HG02623 (cell line): Measurements from ENCODE around the gene FN3K.

Experiments used
- ATAC-seq: cut with Tn5 transposase; IDR thresholded peaks from one replicate; pipeline ENCODE4 v1.9.1; 2021; ENCODE audit warnings: moderate library complexity; ENCODE audit not compliant: unreplicated experiment

The FN3K gene

DNA sequence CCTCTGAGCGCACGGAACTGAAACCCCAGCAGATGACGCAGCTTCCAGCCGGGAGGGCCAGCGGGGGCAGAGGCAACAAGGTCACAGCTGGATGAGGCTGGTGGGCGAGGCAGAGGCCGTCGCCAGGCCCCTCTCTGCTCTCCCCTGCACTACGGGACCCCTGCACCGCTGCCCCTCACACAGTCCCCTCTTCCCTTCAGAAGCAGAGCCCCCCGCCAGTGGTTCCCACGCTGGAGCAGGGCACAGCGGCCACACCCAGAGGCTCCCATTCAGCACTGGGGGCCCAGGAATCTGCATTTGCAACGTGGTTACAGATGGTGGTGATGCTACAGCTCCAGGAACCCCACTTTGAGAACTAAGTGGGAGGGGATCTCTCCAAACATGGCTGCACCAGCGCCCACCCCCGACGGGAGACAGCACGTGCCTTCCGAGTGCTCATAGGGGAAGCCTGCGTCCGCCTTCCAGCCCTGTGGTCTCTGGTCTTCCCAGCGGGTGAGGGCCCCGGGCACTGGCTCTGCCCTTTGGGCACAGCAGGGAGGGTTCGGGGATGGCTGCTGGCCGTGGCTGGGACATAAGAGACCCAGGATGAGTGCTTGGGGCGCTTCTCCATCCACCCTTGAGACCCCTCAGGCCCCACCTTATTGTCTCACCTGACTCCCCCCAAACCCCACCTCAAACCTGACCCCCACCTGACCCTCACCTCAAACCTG is 32.2 kb upstream of the FN3K start:
- ATAC-seq: no peak

GRCh38 chr17:82703935-82704865 is 31.2 kb upstream of the FN3K start:
- ATAC-seq: no peak

DNA sequence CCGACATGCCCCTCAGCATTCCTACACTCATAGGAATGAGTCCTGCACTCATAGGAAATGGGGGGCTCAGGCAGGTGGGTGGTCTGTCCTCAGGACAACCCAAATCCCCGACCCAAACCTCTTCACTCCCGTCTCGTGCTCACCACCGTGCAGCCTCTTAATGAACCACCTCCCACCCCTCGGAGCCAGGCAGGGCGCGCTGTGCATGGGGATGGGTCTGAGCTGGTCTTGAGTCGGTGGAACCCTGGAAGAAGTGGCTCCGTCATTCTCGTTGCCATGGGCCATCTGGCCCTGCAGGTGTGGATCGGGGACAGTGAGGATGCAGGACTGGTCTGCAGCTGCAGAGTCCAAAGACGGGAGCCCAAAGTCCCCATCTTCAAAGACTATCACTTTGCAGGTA is 30.5 kb upstream of the FN3K start:
- no peak for ATAC-seq

- no peak for ATAC-seq
Observed at GRCh38 chr17:82705756-82706155, 29.7 kb upstream of the FN3K start.

DNA sequence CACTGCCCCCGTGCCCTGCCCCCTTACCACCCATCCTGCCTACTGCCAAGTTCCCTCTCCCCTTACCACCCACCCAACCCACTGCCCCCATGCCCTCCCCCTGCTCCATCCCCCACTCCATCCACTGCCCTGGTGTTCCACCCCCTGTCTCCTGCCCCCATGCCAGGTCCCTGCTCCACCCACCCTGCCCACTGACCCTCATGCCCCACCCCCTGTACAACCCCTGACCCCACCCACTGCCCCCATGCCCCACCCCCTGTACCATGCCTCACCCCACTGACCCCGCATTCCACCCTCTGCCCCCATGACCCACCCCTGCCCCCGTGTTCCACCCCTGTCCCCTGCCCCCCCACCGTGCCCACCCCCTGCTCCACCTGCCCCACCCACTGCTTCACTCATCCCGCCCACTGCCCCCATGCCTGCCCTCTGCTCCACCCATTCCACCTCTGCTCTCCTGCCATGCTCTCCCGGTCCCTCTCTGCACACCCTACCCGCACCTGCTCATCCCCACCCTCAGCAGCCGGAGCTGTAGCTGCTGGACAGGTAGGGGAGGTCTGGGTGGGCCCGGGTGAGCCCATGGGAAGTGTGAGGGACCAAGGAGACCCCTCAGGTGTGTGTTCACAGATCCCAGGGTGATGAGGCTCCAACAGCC is 26.3 kb upstream of the FN3K start:
- ATAC-seq: no peak

DNA sequence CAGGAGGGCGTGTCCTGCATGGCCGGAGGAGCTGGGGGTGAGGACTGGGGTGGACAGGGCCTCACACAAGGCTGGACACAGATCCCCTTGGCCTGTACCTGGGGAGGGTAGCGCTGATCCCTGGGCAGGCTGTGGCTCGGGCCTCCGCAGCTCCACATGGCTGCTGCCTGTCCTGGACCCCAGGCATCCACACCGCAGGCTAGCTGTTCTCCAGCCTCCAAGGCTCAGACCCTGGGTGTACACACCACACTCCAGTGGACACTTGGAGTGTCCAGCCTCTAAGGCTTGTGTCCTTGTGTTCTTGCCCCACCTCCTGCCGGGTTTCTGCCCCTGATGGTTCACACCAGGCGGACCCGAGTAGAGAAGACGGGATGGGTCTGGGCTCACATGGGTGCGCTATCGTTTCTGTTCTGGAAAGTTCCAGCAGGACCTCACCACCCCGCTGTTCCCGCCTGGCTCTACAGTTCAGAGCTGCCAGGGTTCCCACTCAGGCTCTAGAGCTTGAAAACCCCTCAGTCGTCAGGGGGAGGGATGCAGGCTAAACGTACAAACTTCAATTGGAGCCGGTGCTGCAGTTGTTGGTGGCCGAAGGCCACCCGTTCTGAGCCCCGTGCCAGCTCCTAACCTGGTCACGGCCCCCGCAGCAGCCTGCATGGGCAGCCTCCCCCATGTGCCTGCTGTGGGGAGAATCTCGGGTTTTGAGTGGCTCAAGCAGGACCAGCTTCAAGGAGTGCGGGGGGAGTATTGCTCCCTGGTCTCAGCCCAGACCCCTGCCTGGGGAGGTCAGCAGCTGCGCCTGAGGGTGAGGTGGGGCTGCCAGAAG is 25.5 kb upstream of the FN3K start:
- no peak for ATAC-seq

- ATAC-seq: no peak
Observed at GRCh38 chr17:82710499-82711232, 24.7 kb upstream of the FN3K start.

GRCh38 chr17:82713071-82713723 is 22.2 kb upstream of the FN3K start:
- no peak for ATAC-seq

DNA sequence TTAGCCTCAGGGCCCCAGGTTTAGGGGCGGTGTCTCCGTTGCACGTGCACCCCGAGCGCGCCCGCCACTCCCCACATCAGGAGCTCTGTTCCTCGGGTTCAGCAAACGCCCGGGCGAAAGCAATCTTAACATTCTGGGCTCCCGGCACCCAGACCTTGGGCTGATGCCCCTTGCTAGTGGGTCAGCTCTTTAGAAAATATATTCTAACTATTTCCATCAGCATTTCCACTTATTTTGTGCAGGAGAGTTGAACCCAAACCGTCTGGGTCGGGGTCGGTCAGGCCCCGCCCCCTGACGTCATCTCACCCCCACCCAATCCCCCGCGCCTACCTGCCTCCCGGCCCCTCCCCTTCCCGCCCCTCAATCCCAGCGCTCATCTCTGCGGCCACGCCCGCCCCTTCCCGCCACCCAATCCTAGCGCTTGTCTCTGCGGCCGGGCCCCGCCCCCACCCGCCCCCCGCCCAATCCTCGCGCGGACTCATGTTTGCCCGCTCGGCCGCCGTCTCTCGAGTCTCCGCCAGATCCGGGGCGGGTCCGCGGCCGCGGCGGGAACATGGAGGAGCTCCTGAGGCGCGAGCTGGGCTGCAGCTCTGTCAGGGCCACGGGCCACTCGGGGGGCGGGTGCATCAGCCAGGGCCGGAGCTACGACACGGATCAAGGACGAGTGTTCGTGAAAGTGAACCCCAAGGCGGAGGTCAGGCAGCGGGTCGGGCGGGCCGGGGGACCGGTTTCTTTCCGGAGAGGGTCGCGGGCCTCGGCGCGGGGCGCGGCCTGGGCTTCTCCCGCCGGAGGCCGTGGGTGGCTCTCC is 19.0 kb upstream of the FN3K start, which contains the start of gene FN3KRP:
FN3KRP (plus strand) TSS at position 504 of the 808 bp plus-strand sequence; CDS start at position 554, 50 bp downstream.
- peak; percentile 65 for ATAC-seq

GRCh38 chr17:82718986-82719685 is 16.3 kb upstream of the FN3K start:
- no peak for ATAC-seq

DNA sequence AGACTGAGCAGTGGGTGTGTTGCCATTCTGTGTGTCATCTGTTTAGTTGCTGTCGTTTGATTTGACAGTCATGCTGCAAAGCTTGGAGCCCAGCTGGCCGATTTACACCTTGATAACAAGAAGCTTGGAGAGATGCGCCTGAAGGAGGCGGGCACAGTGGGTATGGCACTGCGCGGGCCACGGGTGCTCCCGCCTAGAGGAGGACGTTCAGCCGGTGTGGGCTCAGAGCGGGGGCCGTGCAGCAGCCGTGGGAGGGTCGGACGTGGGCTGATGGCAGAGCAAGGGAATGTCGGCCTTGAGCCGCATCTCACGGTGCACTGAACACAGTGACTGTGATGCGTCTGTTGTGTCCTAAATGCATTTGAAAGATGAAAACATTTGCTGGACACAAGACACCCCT is 15.2 kb upstream of the FN3K start:
- ATAC-seq: no peak

DNA sequence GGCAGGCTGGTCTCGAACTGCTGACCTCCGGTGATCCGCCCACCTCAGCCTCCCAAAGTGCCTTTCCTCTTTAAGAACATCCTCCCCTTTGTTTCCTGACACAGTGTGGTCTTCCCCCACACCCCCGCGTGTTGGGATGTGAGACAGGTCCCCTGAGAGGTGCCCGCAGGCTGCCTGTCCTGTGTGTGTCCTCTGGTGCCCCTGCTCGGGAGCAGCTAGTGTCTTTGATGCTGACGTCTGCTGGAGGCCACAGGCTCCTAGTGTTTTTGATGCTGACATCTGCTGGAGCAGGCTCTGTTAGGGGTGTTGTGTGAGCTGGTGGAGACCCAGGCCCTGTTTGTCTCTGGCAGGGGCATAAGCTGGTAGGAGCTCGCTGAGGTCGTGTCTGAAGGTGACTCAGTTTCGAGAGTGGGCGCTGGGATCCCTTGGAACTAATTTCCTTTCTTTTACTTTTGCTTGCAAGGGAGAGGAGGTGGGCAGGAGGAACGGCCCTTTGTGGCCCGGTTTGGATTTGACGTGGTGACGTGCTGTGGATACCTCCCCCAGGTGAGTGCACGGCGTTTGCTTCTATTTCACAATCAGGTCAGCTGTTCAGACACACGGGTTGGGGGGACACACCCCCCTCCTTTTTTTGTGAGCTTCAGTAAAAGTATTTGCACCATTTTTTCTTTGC is 12.9 kb upstream of the FN3K start:
- ATAC-seq: no peak

DNA sequence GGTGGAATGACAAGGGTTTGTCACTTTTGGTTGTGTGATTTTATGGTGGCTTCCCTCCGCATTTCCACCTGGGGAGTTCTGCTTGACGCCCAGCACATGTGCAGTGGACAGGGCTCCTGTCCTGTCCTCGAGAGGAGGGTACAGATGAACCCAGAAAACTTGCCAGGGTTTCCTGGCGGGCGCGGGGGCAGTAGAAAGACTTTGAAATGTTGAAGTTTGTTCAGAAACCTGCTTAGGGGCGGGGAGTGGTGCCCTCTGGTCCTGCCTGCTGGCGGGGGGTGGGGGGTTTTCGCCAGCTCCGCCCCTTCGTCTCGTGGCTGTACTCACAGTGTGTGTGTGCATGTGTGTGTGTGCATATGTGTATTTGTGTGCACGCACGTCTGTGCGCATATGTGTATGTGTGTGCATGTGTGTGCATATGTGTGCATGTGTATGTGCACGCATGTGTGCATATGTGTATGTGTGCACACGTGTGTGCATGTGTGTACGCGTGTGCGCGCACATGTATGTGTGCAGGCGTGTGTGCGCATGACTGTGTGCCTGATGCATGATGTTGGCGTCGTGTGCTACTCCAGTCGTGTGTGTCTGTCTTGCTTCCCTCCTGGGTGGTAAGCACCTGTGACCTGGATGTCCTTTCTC is 12.1 kb upstream of the FN3K start:
- ATAC-seq: no peak

DNA sequence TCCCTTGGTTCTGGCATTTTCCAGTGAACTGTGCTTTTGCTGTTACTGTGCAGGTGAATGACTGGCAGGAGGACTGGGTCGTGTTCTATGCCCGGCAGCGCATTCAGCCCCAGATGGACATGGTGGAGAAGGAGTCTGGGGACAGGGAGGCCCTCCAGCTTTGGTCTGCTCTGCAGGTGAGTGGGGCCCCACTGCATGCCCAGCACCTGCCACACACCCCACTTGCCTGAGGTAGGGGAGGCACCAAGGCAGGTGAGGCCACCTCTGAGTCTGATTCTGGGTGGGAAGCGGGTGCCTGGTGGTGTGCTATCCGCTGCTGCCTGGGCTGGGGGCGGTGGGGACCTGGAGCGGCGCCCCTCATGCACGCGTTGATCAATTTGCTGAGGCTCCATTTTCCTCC is 9.0 kb upstream of the FN3K start:
- no peak for ATAC-seq

- ATAC-seq: no peak
Observed at GRCh38 chr17:82729479-82730260, 5.7 kb upstream of the FN3K start.

DNA sequence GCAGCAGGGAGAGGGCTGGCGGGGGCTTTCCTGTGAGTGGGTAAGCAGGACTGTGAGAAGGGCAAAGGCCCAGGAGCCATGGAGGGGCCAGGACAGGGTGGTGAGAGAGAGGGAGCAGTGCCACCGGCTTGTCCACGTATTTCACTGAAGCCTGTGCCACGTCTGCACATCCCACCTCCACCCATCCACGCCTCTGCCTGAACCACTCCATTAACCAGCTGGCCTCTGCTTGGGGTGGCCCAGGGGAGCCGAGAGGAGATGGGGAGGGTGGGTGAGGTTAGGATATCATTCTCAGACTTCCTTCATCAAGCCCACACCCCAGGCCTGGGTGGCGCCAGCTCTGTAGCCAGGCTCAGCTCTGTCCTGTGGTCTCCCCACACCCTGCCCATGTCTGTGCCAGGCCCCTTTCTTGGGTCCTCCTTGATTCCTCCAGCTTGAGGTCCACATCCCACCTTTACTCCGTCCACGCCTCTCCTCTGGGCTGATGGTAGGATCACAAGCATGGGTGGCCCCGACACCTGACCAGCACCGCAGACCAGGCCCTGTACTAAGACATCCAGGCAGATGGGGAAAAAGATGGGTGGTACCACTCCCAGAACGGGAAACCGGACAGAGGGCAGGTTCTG is 3.2 kb upstream of the FN3K start:
- ATAC-seq: no peak
